Measurements from ENCODE around the gene GPC1.

GPC1 gene

GRCh38 chr2:240429341-240429871 lies 6.1 kb upstream of the GPC1 start:
- DNase-seq (ENCODE audit: low read depth in 1 of 2, low spot score in 1 of 2) = no peak

DNA sequence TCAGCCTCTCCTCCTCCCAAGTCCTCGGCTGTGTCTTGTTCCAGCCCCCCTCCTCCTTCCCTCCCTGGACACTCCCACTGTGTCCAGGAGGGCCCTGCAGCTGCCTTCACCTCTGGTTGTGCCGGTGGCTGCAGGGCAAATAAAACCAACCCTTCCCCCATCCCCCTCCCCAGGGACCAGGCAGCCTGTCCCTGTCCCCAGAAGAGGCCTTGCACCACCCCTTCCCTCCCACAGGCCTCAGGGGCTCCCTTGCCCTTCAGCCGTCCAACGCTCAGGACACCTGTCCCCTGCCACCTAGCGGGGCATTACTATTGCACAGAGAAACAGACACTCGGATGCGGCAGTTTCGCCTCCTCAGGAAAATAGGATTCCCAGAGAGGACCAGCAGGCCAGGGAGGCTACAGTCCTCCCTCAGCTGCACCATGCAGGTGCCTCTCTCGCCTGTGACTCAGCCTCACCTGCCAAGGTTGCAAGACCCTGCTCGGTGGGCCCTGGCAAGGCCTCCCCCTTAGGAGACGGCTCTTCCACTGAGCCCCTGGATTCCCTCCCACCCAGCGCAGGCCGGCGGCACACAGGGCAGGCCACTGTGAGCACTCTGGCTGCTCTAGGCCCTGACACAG lies 5.5 kb upstream of the GPC1 start:
- DNase-seq (ENCODE audit: low read depth in 1 of 2, low spot score in 1 of 2) = no peak

DNA sequence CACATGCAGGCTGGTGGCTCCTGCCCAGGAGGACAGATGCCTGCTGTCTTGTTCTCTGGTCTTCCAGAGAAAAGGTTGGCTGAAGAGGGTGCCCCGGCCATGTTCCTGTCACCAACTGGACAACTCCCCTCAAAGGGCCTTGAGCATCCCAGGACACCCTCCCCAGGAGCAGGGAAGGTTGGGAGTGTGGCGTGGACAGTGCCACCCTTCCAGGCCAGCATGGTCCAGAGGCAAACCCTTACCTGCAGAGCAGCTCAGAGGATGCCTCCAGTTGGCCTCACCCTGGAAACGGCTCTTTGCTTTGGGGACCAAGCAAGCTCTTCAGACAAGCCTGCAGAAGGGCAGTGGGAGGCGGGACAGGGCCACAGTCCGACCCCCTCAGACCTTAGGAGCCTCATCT lies 4.9 kb upstream of the GPC1 start:
- no peak for DNase-seq (ENCODE audit: low read depth in 1 of 2, low spot score in 1 of 2)

DNA sequence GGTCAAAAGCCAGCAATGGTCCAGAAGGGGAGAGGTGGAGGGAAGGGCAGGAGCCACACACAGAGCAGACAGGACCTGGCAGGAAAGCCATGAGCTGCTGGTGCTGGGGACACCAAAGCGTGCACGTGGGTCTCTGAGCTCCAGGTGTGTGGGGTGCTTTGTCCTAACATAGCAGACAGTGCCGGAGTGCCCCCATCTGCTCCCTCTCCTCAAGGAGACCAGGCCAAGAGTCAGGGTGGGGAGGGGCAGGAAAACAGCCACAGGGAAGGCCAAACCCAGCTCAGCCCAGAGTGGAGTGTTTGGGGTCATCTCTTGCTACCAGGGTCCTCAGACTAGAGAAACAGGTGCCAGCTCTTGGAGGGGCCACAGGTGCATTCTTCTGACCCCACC lies 4.2 kb upstream of the GPC1 start:
- DNase-seq (ENCODE audit: low read depth in 1 of 2, low spot score in 1 of 2) = no peak

DNA sequence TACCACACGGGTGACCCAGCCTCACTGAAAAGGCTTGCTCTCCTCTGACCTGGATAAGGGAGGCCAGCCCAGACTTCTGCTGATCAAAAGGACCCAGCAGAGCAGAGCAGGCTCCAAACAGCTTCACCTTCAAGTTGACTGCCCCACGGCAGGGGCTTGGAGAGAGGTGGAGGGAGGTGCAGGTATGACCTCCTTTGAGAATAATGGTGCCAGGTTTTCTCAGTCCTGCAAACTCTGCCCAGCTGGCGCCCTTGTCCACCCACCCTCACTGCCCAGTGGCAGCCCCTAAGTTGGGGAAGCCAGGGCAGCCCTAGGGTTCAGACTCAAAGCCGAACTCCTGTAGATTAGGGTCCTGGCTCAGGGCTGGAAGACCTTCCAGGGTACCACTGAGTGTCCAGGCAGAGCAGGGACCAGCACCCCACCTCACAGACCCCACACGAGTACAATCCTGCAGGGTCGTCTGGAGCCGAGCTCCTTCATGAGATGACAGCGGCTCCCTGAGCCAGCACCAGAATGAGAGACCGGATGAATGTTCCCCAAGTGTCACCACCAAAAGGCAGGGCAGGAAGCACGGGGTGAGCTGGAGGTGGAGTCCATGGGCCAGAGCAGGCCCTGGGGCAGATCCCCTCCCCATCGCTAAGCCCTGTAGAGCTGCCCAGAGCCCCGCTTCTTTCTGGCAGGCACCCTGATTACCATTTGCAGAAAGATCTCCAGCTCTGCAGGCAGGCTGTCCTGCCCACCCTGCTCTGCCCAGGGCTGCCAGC lies 3.6 kb upstream of the GPC1 start:
- no peak for DNase-seq (ENCODE audit: low read depth in 1 of 2, low spot score in 1 of 2)

GRCh38 chr2:240432430-240432819 lies 3.0 kb upstream of the GPC1 start:
- no peak for DNase-seq (ENCODE audit: low read depth in 1 of 2, low spot score in 1 of 2)

GRCh38 chr2:240432820-240433801 lies 2.4 kb upstream of the GPC1 start:
- DNase-seq (ENCODE audit: low read depth in 1 of 2, low spot score in 1 of 2) = no peak

- DNase-seq (ENCODE audit: low read depth in 1 of 2, low spot score in 1 of 2) = no peak
Measured at GRCh38 chr2:240433973-240434727, 1.3 kb upstream of the GPC1 start.

- peak; percentile 77 for DNase-seq (ENCODE audit: low read depth in 1 of 2, low spot score in 1 of 2)
Measured at GRCh38 chr2:240434728-240435456, 571 bp upstream of the GPC1 start.

DNA sequence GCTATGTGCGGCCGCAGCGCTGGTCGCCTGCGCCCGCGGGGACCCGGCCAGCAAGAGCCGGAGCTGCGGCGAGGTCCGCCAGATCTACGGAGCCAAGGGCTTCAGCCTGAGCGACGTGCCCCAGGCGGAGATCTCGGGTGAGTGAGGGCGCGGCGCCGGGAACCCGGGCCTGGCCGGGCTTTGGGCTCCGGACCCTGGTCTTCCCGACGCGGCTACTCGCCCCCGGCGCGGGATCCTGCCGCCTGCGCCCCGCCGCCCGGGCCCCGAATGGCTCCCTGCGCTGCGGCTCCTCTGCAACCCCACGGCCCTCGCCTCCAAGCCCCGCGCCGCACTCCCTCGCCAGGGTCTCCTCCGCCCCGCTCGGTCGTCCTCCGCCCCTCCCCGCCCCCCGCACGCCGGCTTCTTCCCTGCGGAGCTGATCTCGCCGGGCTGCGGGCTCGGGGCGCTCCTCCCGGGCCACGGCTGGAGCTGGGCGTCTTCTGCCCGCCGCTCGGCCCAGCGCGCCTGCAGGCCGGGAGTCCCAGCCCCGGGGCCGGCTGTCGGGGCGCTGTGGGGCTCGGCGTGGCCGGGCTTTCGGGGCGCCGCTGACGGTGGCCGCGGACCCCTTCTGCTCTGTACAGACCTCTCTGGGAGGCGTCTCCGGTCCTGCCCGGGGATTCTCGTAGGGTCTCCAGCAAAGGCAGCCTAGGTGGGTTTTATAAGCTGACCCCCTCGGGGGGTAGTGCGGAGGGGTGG lies 652 bp downstream of the GPC1 start:
- no peak for DNase-seq (ENCODE audit: low read depth in 1 of 2, low spot score in 1 of 2)

DNA sequence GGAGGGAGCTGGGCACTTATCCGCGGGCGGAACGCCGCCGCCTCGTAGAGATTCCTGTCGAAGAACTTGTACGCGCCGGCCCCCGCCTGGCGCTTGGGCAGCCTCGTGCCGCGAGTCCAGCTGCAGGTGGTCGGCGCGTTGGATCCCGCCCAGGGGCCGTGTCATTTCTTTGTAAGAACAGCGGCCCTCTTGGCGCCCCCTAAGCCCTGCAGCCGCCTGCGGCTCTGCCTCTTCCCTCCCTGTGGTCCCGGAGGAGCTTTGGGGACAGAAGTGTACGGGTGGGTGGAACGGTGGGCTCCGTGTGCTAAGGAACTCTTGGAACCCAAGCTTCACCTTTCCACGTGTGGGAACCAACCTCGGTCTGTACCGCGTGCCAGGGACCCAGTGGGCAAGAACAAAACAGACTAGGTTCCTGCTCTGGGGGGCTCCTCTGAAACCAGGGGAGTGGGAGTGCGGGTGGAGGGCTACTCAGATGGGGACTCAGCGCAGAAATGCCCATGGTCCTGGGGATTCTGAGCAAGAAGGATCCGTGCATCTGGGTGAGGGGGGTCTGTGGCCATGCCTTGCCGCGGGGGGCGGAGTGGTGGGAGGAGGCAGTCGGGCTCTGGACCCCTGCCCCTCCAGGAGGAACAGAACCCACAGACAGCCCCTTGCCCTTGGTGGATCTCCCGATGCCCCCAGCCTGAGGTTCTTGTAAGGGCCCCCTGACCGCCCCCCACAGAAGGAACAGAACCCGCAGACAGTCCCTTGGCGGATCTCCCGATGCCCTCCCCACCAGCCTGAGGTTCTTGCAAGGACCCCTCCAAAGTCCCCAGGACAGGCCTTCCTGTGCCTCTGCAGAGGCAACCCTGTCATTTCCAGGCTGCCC lies 1.5 kb downstream of the GPC1 start:
- no peak for DNase-seq (ENCODE audit: low read depth in 1 of 2, low spot score in 1 of 2)

DNA sequence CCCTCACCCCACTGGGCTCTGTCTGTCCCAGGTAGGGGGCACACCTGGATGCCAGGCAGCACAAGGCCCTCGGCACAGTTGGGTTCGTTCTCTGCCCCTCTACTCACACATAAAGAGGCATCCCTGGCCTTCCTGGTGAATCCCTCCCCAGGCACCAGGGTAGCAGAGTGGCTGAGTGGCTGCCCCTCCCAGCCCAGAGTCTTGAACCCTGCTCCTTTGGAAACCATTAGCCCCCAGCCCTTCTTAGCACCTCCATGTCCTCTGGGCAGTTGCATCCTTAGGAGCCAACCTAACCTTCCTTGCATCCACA lies 2.0 kb downstream of the GPC1 start:
- DNase-seq (ENCODE audit: low read depth in 1 of 2, low spot score in 1 of 2) = no peak

- DNase-seq (ENCODE audit: low read depth in 1 of 2, low spot score in 1 of 2) = peak; percentile 48 to 49
Measured at GRCh38 chr2:240437861-240438809, 2.7 kb downstream of the GPC1 start.

GRCh38 chr2:240438810-240439697 lies 3.6 kb downstream of the GPC1 start:
- no peak for DNase-seq (ENCODE audit: low read depth in 1 of 2, low spot score in 1 of 2)

DNA sequence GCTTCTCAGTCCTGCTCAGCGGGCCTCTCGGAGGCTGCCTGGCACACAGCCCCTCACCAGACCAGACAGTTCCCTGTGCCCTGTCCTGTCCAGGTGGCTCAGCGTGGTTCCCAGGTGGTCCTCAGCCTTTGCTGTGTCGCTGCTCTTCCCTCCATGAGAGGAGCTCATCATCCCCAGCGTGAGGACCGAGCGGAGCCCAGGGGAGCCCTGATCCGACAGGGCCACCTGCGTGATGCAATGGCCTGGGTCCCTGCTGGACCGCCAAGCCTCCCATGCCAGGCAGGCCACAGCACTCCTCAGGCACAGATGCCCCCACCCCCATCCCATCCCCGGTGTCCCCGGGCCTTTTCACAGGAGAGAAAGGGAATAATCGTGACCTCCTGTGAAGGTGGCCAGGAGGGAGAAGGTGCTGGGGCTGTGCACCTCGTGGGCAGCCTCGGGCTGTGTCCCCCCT lies 4.3 kb downstream of the GPC1 start:
- no peak for DNase-seq (ENCODE audit: low read depth in 1 of 2, low spot score in 1 of 2)

DNA sequence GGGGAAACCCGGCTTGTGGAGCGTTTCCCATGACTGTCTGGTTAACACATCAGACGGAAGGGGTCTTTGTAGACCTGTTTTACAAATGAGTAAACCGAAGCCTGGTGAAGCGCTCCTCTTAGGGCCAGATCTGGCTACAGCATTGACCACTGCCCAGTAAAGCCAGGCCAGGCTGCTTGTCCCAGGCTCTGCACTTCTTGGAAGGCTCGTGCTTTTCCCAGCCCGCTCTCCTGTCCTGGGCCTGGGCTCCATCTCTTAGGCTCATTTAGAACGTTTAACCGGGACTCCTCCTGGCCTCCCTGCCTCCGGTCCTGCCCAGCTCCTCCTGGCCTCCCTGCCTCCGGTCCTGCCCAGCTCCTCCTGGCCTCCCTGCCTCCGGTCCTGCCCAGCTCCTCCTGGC lies 4.8 kb downstream of the GPC1 start:
- DNase-seq (ENCODE audit: low read depth in 1 of 2, low spot score in 1 of 2) = no peak
